ENCODE measurements around the gene ORM2.
"Not testable (repeated sequence)": the region's sequence is repeated elsewhere in the genome, so short reads cannot be mapped to it uniquely, and the experiment has no call there.

ORM2 gene

DNA sequence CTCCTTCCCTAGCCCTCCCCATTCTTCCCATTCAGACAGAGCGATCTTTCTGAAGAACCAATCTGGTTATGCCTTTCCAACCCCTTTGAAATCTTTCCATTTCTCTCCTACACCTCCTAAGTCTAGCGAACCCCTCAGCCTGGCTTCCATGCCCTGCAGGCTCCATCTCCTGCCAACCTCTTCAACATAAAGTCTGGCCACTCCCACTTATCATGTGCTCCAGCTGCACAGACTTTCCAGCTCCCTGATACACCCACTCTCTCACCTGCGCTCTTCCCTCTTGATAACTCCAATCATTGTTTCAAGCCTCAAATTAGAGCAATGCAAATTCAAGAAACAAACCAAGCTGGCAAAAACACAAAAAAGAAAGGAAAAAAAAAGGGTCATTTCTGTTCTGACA is 10.5 kb upstream of the ORM2 start:
- Mint-ChIP-seq H3K4me1 (no peaks in the 10 kb centered on the region), H3K9me3 (no peaks in the 10 kb centered on the region), H3K27ac (no peak overlapping the region), H3K4me3 (no peak overlapping the region), H3K36me3 (ENCODE audit: low read depth) (no peaks in the 10 kb centered on the region), H3K27me3 (ENCODE audit: low read depth) (no peaks in the 10 kb centered on the region)
- no peak for TF ChIP-seq CTCF (IDR thresholded peaks at IDR 0.05; ENCODE audit: unreplicated experiment in 3 of 3)

- not testable (repeated sequence) for H3K4me1 Mint-ChIP-seq; H3K9me3 Mint-ChIP-seq; H3K27me3 Mint-ChIP-seq (ENCODE audit: low read depth); H3K4me3 Mint-ChIP-seq; H3K36me3 Mint-ChIP-seq (ENCODE audit: low read depth); H3K27ac Mint-ChIP-seq
Observed at GRCh38 chr9:114320710-114321109, 9.0 kb upstream of the ORM2 start.

- H3K36me3 Mint-ChIP-seq (ENCODE audit: low read depth) = no peaks in the 10 kb centered on the region
- H3K4me3 Mint-ChIP-seq = no peak overlapping the region
- no peaks in the 10 kb centered on the region for H3K9me3 Mint-ChIP-seq
- H3K27ac Mint-ChIP-seq = no peak overlapping the region
- TF ChIP-seq CTCF (IDR thresholded peaks at IDR 0.05; ENCODE audit: unreplicated experiment in 3 of 3) = no peak
- H3K4me1 Mint-ChIP-seq = no peaks in the 10 kb centered on the region
- H3K27me3 Mint-ChIP-seq (ENCODE audit: low read depth) = no peaks in the 10 kb centered on the region
Observed at GRCh38 chr9:114321759-114322158, 7.9 kb upstream of the ORM2 start.

- H3K36me3 Mint-ChIP-seq (ENCODE audit: low read depth); H3K27me3 Mint-ChIP-seq (ENCODE audit: low read depth); H3K4me1 Mint-ChIP-seq; H3K4me3 Mint-ChIP-seq; H3K27ac Mint-ChIP-seq; H3K9me3 Mint-ChIP-seq: not testable (repeated sequence)
Observed at GRCh38 chr9:114322160-114322818, 7.4 kb upstream of the ORM2 start.

- H3K36me3 Mint-ChIP-seq (ENCODE audit: low read depth); H3K27ac Mint-ChIP-seq; H3K27me3 Mint-ChIP-seq (ENCODE audit: low read depth); H3K4me1 Mint-ChIP-seq; H3K9me3 Mint-ChIP-seq; H3K4me3 Mint-ChIP-seq: not testable (repeated sequence)
Observed at GRCh38 chr9:114322831-114323531, 6.7 kb upstream of the ORM2 start, which contains the start of gene ORM1. ORM1 (plus strand) TSS chr9:114323098; CDS start chr9:114323134, 36 bp downstream.

DNA sequence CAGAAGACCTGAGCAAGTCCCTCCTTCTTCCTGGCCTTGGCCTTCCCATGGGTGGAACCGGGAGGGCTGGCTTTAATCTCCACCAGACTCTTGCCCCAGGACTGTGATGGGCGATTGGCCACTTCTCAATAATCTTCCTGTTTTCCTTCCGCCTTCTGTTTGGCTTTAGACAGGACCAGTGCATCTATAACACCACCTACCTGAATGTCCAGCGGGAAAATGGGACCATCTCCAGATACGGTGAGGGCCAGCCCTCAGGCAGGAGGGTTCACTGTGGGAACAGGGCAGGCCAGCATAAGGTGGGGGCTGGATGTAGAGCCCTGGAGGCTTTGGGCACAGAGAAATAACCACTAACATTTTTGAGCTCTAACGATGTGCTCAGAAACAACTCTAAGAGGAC is 5.8 kb upstream of the ORM2 start:
- not testable (repeated sequence) for H3K4me3 Mint-ChIP-seq; H3K27me3 Mint-ChIP-seq (ENCODE audit: low read depth); H3K9me3 Mint-ChIP-seq; H3K36me3 Mint-ChIP-seq (ENCODE audit: low read depth); H3K27ac Mint-ChIP-seq; H3K4me1 Mint-ChIP-seq

GRCh38 chr9:114324492-114324891 is 5.2 kb upstream of the ORM2 start:
- TF ChIP-seq CTCF (IDR thresholded peaks at IDR 0.05; ENCODE audit: unreplicated experiment in 3 of 3) = no peak
- Mint-ChIP-seq H3K9me3 (no peaks in the 10 kb centered on the region), H3K27me3 (ENCODE audit: low read depth) (no peaks in the 10 kb centered on the region), H3K4me1 (no peaks in the 10 kb centered on the region), H3K4me3 (no peak overlapping the region), H3K27ac (no peak overlapping the region), H3K36me3 (ENCODE audit: low read depth) (no peaks in the 10 kb centered on the region)

GRCh38 chr9:114324965-114325364 is 4.7 kb upstream of the ORM2 start:
- H3K4me3 Mint-ChIP-seq; H3K27ac Mint-ChIP-seq; H3K4me1 Mint-ChIP-seq; H3K36me3 Mint-ChIP-seq (ENCODE audit: low read depth); H3K9me3 Mint-ChIP-seq; H3K27me3 Mint-ChIP-seq (ENCODE audit: low read depth): not testable (repeated sequence)

- not testable (repeated sequence) for H3K27me3 Mint-ChIP-seq (ENCODE audit: low read depth)
Observed at GRCh38 chr9:114325684-114326254, 3.9 kb upstream of the ORM2 start.

More at GRCh38 chr9:114325684-114326254, 3.9 kb upstream of the ORM2 start:
- H3K9me3 Mint-ChIP-seq; H3K4me1 Mint-ChIP-seq; H3K4me3 Mint-ChIP-seq; H3K36me3 Mint-ChIP-seq (ENCODE audit: low read depth); H3K27ac Mint-ChIP-seq: not testable (repeated sequence)
